ENCODE results near the gene WHRN. TPM values are rescaled to one million over a fixed set of nuclear protein-coding genes. Genes with fewer than 3 reads are reported as not detected.

Gene WHRN
- total RNA-seq, 1 donor from 2014 or later: 12.2 TPM

GRCh38 chr9:114521846-114522245 is 16.6 kb upstream of the WHRN start:
- Mint-ChIP-seq H3K9me3 (no peaks in the 10 kb centered on the region), H3K27ac (no peak overlapping the region), H3K36me3 (no peaks in the 10 kb centered on the region), H3K4me1 (ENCODE audit: unreplicated experiment) (no peaks in the 10 kb centered on the region), H3K4me3 (no peak overlapping the region), H3K27me3 (peaks cover 31% of the 10 kb centered on the region)
- TF ChIP-seq, protein P1, sequence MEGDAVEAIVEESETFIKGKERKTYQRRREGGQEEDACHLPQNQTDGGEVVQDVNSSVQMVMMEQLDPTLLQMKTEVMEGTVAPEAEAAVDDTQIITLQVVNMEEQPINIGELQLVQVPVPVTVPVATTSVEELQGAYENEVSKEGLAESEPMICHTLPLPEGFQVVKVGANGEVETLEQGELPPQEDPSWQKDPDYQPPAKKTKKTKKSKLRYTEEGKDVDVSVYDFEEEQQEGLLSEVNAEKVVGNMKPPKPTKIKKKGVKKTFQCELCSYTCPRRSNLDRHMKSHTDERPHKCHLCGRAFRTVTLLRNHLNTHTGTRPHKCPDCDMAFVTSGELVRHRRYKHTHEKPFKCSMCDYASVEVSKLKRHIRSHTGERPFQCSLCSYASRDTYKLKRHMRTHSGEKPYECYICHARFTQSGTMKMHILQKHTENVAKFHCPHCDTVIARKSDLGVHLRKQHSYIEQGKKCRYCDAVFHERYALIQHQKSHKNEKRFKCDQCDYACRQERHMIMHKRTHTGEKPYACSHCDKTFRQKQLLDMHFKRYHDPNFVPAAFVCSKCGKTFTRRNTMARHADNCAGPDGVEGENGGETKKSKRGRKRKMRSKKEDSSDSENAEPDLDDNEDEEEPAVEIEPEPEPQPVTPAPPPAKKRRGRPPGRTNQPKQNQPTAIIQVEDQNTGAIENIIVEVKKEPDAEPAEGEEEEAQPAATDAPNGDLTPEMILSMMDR (conservative IDR thresholded peaks at IDR 0.05): no peak
- no peak for DNase-seq (ENCODE audit: extremely low spot score, unreplicated experiment)

DNA sequence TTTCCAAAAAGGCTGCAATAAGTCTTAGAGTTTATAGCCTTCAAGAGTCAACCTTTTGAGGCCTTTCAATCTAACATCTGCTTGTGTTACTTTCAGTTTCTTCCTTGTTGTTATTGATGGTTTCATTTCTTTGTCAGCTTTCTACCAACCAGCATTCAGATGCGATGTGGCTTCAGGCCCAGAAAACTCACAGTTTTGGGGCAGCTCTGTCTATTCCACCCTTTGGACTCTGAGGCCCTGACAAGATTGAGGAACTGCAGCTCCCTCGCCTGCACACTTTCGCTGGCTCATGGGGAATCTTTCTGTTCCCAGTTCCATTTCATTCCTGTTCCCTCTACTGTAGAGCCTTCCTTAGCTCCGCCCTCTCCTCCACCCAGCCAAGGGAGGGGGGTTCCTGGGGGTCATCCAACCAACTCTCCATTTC is 13.3 kb upstream of the WHRN start:
- no peaks in the 10 kb centered on the region for H3K36me3 Mint-ChIP-seq
- peaks cover 12% of the 10 kb centered on the region for H3K27me3 Mint-ChIP-seq
- no peaks in the 10 kb centered on the region for H3K9me3 Mint-ChIP-seq
- no peak for DNase-seq (ENCODE audit: extremely low spot score, unreplicated experiment)
- no peak overlapping the region for H3K4me3 Mint-ChIP-seq
- H3K27ac Mint-ChIP-seq: no peak overlapping the region
- H3K4me1 Mint-ChIP-seq (ENCODE audit: unreplicated experiment): no peaks in the 10 kb centered on the region
- TF ChIP-seq, protein P1 (conservative IDR thresholded peaks at IDR 0.05): no peak

GRCh38 chr9:114518120-114518519 is 12.8 kb upstream of the WHRN start:
- H3K27ac Mint-ChIP-seq: no peak overlapping the region
- TF ChIP-seq, protein P1 (conservative IDR thresholded peaks at IDR 0.05): no peak
- no peak for DNase-seq (ENCODE audit: extremely low spot score, unreplicated experiment)
- H3K9me3 Mint-ChIP-seq: no peaks in the 10 kb centered on the region
- peaks cover 10% of the 10 kb centered on the region for H3K27me3 Mint-ChIP-seq
- H3K4me3 Mint-ChIP-seq: no peak overlapping the region
- H3K4me1 Mint-ChIP-seq (ENCODE audit: unreplicated experiment): peaks cover 2% of the 10 kb centered on the region
- H3K36me3 Mint-ChIP-seq: no peaks in the 10 kb centered on the region

DNA sequence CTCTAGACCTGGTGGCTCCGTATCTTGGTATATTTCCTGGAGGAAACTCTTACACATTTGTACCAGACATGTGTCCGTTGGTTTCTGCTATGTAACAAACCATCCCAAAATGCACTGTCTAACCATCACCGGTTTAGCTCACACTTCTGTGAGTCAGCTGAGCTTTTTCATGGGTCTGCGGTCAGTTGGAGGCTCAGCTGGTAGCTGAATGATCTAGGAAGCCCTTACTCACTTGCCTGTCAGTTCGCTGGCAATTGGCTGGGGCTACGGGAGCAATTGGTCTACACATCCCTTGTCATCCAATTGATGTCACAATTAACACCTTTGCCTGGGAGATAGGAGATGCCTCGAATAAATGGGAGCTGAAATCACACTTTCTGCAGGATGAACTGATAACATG is 11.6 kb upstream of the WHRN start:
- peaks cover 8% of the 10 kb centered on the region for H3K27me3 Mint-ChIP-seq
- no peak overlapping the region for H3K27ac Mint-ChIP-seq
- no peaks in the 10 kb centered on the region for H3K9me3 Mint-ChIP-seq
- TF ChIP-seq, protein P1 (conservative IDR thresholded peaks at IDR 0.05): no peak
- no peak for DNase-seq (ENCODE audit: extremely low spot score, unreplicated experiment)
- no peak overlapping the region for H3K4me3 Mint-ChIP-seq
- H3K4me1 Mint-ChIP-seq (ENCODE audit: unreplicated experiment): peaks cover 5% of the 10 kb centered on the region
- no peaks in the 10 kb centered on the region for H3K36me3 Mint-ChIP-seq

GRCh38 chr9:114515528-114515927 is 10.3 kb upstream of the WHRN start:
- Mint-ChIP-seq H3K27me3 (peaks cover 8% of the 10 kb centered on the region), H3K36me3 (no peaks in the 10 kb centered on the region), H3K4me3 (no peak overlapping the region), H3K4me1 (ENCODE audit: unreplicated experiment) (peaks cover 5% of the 10 kb centered on the region), H3K27ac (no peak overlapping the region), H3K9me3 (no peaks in the 10 kb centered on the region)
- DNase-seq (ENCODE audit: extremely low spot score, unreplicated experiment): no peak
- TF ChIP-seq, protein P1 (conservative IDR thresholded peaks at IDR 0.05): no peak

DNA sequence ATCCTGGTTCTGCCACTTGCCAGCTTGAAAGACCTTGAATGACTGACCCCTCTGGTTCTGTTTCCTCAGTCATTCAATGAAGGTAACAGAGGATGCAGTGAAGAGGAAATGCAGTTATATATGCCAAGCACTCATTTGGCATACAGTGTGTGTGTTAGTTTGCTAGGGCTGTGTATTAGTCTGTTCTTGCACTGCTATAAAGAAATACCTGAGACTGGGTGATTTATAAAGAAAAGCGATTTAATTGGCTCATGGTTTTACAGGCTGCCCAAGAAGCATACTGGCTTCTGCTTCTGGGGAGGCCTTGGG is 8.6 kb upstream of the WHRN start:
- TF ChIP-seq, protein P1 (conservative IDR thresholded peaks at IDR 0.05): no peak
- Mint-ChIP-seq H3K36me3 (no peaks in the 10 kb centered on the region), H3K27ac (peak overlapping the region; percentile 94), H3K9me3 (no peaks in the 10 kb centered on the region), H3K27me3 (peaks cover 20% of the 10 kb centered on the region), H3K4me3 (no peak overlapping the region), H3K4me1 (ENCODE audit: unreplicated experiment) (peaks cover 5% of the 10 kb centered on the region)
- DNase-seq (ENCODE audit: extremely low spot score, unreplicated experiment): no peak
